Hepatocyte (in vitro differentiated cells): ENCODE data around the gene FOCAD. TPM values are rescaled to one million over a fixed set of nuclear protein-coding genes. Genes with fewer than 3 reads are reported as not detected.

Experiments used
- DNase-seq: peaks from one replicate; pipeline ENCODE4 v3.0.0-alpha.2; 2016; ENCODE audit warnings: low spot score
- H2AFZ ChIP-seq: fragments of 200-600 bp; sonication (generic); 2 replicates; pipeline ENCODE4 v1.6.0; 2016; ENCODE audit warnings: antibody characterized with exemption, mild to moderate bottlenecking
- H3K27ac ChIP-seq: fragments of 200-600 bp; sonication (generic); 2 replicates; pipeline ENCODE4 v1.5.1; 2016; ENCODE audit warnings: mild to moderate bottlenecking
- H3K27me3 ChIP-seq: fragments of 200-600 bp; sonication (generic); 2 replicates; pipeline ENCODE4 v1.6.1; 2016
- H3K36me3 ChIP-seq: fragments of 200-600 bp; sonication (generic); replicated peaks from 2 replicates; pipeline ENCODE4 v1.5.1; 2016; ENCODE audit warnings: low read depth; ENCODE audit not compliant: insufficient read depth
- H3K4me1 ChIP-seq: fragments of 200-600 bp; sonication (generic); 2 replicates; pipeline ENCODE4 v1.5.1; 2016; ENCODE audit warnings: mild to moderate bottlenecking, moderate library complexity; ENCODE audit not compliant: insufficient read depth
- H3K4me2 ChIP-seq: fragments of 200-600 bp; sonication (generic); 2 replicates; pipeline ENCODE4 v1.6.0; 2016
- H3K4me3 ChIP-seq: fragments of 200-600 bp; sonication (generic); 2 replicates; pipeline ENCODE4 v1.5.1; 2016; ENCODE audit warnings: mild to moderate bottlenecking
- H3K79me2 ChIP-seq: fragments of 200-600 bp; sonication (generic); 2 replicates; pipeline ENCODE4 v1.6.0; 2017; ENCODE audit warnings: mild to moderate bottlenecking
- H3K9me2 ChIP-seq: fragments of 200-600 bp; sonication (generic); replicated peaks from 2 replicates; pipeline ENCODE4 v1.6.0; 2017; ENCODE audit warnings: mild to moderate bottlenecking; ENCODE audit not compliant: insufficient read depth
- H3K9me3 ChIP-seq: fragments of 200-600 bp; sonication (generic); 2 replicates; pipeline ENCODE4 v1.5.1; 2016; ENCODE audit warnings: low read depth, mild to moderate bottlenecking
- H4K20me1 ChIP-seq: fragments of 200-600 bp; sonication (generic); 2 replicates; pipeline ENCODE4 v1.6.0; 2016; ENCODE audit warnings: mild to moderate bottlenecking; ENCODE audit not compliant: insufficient read depth, poor library complexity, severe bottlenecking
- CTCF ChIP-seq: fragments of 200-600 bp; sonication (generic); IDR thresholded peaks from 2 replicates; pipeline ENCODE4 v1.5.1; 2016; ENCODE audit warnings: antibody characterized with exemption, mild to moderate bottlenecking; ENCODE audit not compliant: poor library complexity
- EZH2 ChIP-seq: fragments of 200-600 bp; sonication (generic); IDR thresholded peaks from 2 replicates; pipeline ENCODE4 v1.6.1; 2016; ENCODE audit warnings: antibody characterized with exemption, mild to moderate bottlenecking, borderline replicate concordance
- EZH2phosphoT487 ChIP-seq: fragments of 200-600 bp; sonication (generic); IDR thresholded peaks from one replicate; pipeline ENCODE4 v1.6.1; 2018; ENCODE audit warnings: antibody characterized with exemption, mild to moderate bottlenecking, low read depth, moderate library complexity; ENCODE audit not compliant: unreplicated experiment, severe bottlenecking
- WGBS: methylation state at CpG from one replicate; pipeline ENCODE4 v1.1.6; 2016; ENCODE audit warnings: low lambda C conversion rate; ENCODE audit errors: missing lambda C conversion rate; 5-methylcytosine and 5-hydroxymethylcytosine counted together
- polyA plus RNA-seq: library from polyadenylated mRNA; unstranded; fragments of >200 nt; fragmentation: Nextera tagmentation; extraction: Ambion mirVana; gene quantifications from 2 replicates; pipeline ENCODE4 v1.2.1, GENCODE V29; 2016
- total RNA-seq: library from RNA; depleted of rRNA; stranded (reverse); fragments of >200 nt; gene quantifications from 2 replicates; pipeline ENCODE4 v1.2.3, GENCODE V29; 2014

The FOCAD gene
- total and polyA plus RNA-seq, 2 experiments from 2014 or later = 21.7 to 54.1 TPM

- Histone ChIP-seq H3K4me3 (no peak overlapping the region), H3K27me3 (no peaks in the 10 kb centered on the region), H3K27ac (no peak overlapping the region), H3K9me2 (no peaks in the 10 kb centered on the region), H3K4me1 (no peaks in the 10 kb centered on the region), H3K9me3 (peaks cover 5% of the 10 kb centered on the region), H3K36me3 (no peaks in the 10 kb centered on the region), H2AFZ (no peak overlapping the region), H3K4me2 (no peak overlapping the region), H3K79me2 (no peaks in the 10 kb centered on the region), H4K20me1 (no peaks in the 10 kb centered on the region)
- no peak for DNase-seq
- no peak for TF ChIP-seq EZH2
- no peak for TF ChIP-seq EZH2phosphoT487
- TF ChIP-seq CTCF = no peak
- WGBS = 94% methylated on average over 2 of the region's 2 CpGs
Observed at GRCh38 chr9:20997503-20998076, 313.5 kb downstream of the FOCAD start.

GRCh38 chr9:21001581-21001980 is 317.5 kb downstream of the FOCAD start:
- Histone ChIP-seq H3K27me3 (no peaks in the 10 kb centered on the region), H4K20me1 (no peaks in the 10 kb centered on the region), H3K36me3 (no peaks in the 10 kb centered on the region), H3K4me2 (no peak overlapping the region), H2AFZ (no peak overlapping the region), H3K9me3 (peaks cover 5% of the 10 kb centered on the region), H3K27ac (no peak overlapping the region), H3K9me2 (no peaks in the 10 kb centered on the region), H3K79me2 (no peaks in the 10 kb centered on the region), H3K4me3 (no peak overlapping the region), H3K4me1 (no peaks in the 10 kb centered on the region)
- no peak for DNase-seq
- TF ChIP-seq EZH2phosphoT487 (no peak), EZH2 (no peak), CTCF (no peak)
- 50% methylated on average over 1 of the region's 1 CpG for WGBS

GRCh38 chr9:21002040-21002439 is 318.0 kb downstream of the FOCAD start:
- 88% methylated on average over 2 of the region's 2 CpGs for WGBS
- Histone ChIP-seq H4K20me1 (no peaks in the 10 kb centered on the region), H3K4me1 (no peaks in the 10 kb centered on the region), H3K36me3 (no peaks in the 10 kb centered on the region), H3K27ac (no peak overlapping the region), H2AFZ (no peak overlapping the region), H3K9me2 (no peaks in the 10 kb centered on the region), H3K4me2 (no peak overlapping the region), H3K4me3 (no peak overlapping the region), H3K27me3 (no peaks in the 10 kb centered on the region), H3K9me3 (peaks cover 5% of the 10 kb centered on the region), H3K79me2 (no peaks in the 10 kb centered on the region)
- DNase-seq = no peak
- TF ChIP-seq CTCF (no peak), EZH2phosphoT487 (no peak), EZH2 (no peak)
